ENCODE measurements around the gene HEBP2. TPM values are rescaled to one million over a fixed set of nuclear protein-coding genes. Genes with fewer than 3 reads are reported as not detected.

The HEBP2 gene
- total and polyA plus RNA-seq, 2 of the 4 experiments (the other 2 are of a cell fraction) = 3.9 to 6.1 TPM

- Histone ChIP-seq H3K4me2 (ENCODE audit: low read depth, low read length) (no peak overlapping the region), H4K91ac (ENCODE audit: insufficient read depth, low read depth, low read length) (no peak overlapping the region), H3K27me3 (ENCODE audit: control insufficient read depth, insufficient read depth, low read length) (peaks cover 13% of the 10 kb centered on the region), H3K56ac (ENCODE audit: extremely low read depth, insufficient read depth, low read length) (no peak overlapping the region), H2AK9ac (replicated peaks; ENCODE audit: low read depth, low read length, poor library complexity) (no peak overlapping the region), H2AFZ (replicated peaks; ENCODE audit: low read length, poor library complexity) (no peak overlapping the region), H2BK15ac (ENCODE audit: low read depth, low read length) (no peak overlapping the region), H4K5ac (ENCODE audit: low read depth, low read length) (no peak overlapping the region), H3K9me1 (ENCODE audit: insufficient read depth, low read length) (no peaks in the 10 kb centered on the region), H4K8ac (ENCODE audit: low read depth in 2 of 2, low read length in 2 of 2) (no peak overlapping the region), H2AK5ac (ENCODE audit: low read depth, low read length) (no peak overlapping the region), H3K36me3 (ENCODE audit: control insufficient read depth, insufficient read depth, low read length) (no peaks in the 10 kb centered on the region), H4K20me1 (ENCODE audit: insufficient read depth, low read length) (no peaks in the 10 kb centered on the region), H3K27ac (ENCODE audit: insufficient read depth, low read length) (no peak overlapping the region), H2BK120ac (ENCODE audit: low read depth, low read length) (no peak overlapping the region), H3K4ac (ENCODE audit: low read depth, low read length) (no peak overlapping the region), H3K79me1 (ENCODE audit: low read depth in 1 of 2, low read length in 2 of 2) (no peaks in the 10 kb centered on the region), H3K23ac (ENCODE audit: low read depth, low read length) (no peak overlapping the region), H2BK5ac (ENCODE audit: low read depth, low read length, poor library complexity, severe bottlenecking) (no peak overlapping the region), H3K9ac (ENCODE audit: low read depth, low read length) (no peak overlapping the region), H3K18ac (ENCODE audit: low read depth, low read length) (no peak overlapping the region), H3K4me1 (ENCODE audit: control insufficient read depth, insufficient read depth, low read length) (no peaks in the 10 kb centered on the region), H3K9me3 (ENCODE audit: control insufficient read depth, insufficient read depth, low read length) (no peaks in the 10 kb centered on the region), H2BK20ac (ENCODE audit: low read depth, low read length) (no peak overlapping the region), H3K14ac (replicated peaks; ENCODE audit: low read depth, low read length) (no peak overlapping the region), H3K4me3 (ENCODE audit: insufficient read depth, low read depth, low read length) (no peak overlapping the region)
- dilution Hi-C loops (cut with HindIII; ENCODE audit: low sequenced_read_pairs, unreplicated experiment) = no loop called here
- ChIA-PET CTCF (no interaction called here), POLR2A (ENCODE audit: unreplicated experiment) (no interaction called here)
- WGBS, 2 experiments (ENCODE audit: extremely low coverage in 2 of 2, insufficient read length in 1 of 2) = 92% methylated on average over 2 of the region's 8 CpGs; no CpG with 5 or more reads in 1 of the 2 experiments
- TF ChIP-seq RFX5 (IDR thresholded peaks at IDR 0.05; ENCODE audit: low read depth, low read length) (no peak), MXI1 (IDR thresholded peaks at IDR 0.05; ENCODE audit: borderline replicate concordance, low read depth, low read length) (no peak), POLR2A (IDR thresholded peaks at IDR 0.05; ENCODE audit: low read depth, low read length) (no peak), RAD21 (IDR thresholded peaks at IDR 0.05; ENCODE audit: low read length) (no peak), FOS (IDR thresholded peaks at IDR 0.05; ENCODE audit: low read depth, low read length) (no peak), BHLHE40 (IDR thresholded peaks at IDR 0.05; ENCODE audit: low read depth, low read length) (no peak), MAFK (IDR thresholded peaks at IDR 0.05; ENCODE audit: low read depth, low read length) (no peak), NFE2L2 (IDR thresholded peaks at IDR 0.05; ENCODE audit: low read depth, low read length) (no peak), MAZ (IDR thresholded peaks at IDR 0.05; ENCODE audit: borderline replicate concordance, low read depth, low read length) (no peak), CEBPB (IDR thresholded peaks at IDR 0.05; ENCODE audit: low read depth, low read length) (no peak), CHD1 (IDR thresholded peaks at IDR 0.05; ENCODE audit: low read depth, low read length) (no peak), SMC3 (IDR thresholded peaks at IDR 0.05; ENCODE audit: low read depth, low read length) (no peak), RCOR1 (IDR thresholded peaks at IDR 0.05; ENCODE audit: insufficient replicate concordance, low read length) (no peak)
- TF ChIP-seq, protein P1, sequence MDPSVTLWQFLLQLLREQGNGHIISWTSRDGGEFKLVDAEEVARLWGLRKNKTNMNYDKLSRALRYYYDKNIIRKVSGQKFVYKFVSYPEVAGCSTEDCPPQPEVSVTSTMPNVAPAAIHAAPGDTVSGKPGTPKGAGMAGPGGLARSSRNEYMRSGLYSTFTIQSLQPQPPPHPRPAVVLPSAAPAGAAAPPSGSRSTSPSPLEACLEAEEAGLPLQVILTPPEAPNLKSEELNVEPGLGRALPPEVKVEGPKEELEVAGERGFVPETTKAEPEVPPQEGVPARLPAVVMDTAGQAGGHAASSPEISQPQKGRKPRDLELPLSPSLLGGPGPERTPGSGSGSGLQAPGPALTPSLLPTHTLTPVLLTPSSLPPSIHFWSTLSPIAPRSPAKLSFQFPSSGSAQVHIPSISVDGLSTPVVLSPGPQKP (IDR thresholded peaks at IDR 0.05; ENCODE audit: borderline replicate concordance, low read depth, low read length) = no peak
- TF ChIP-seq, protein P2, sequence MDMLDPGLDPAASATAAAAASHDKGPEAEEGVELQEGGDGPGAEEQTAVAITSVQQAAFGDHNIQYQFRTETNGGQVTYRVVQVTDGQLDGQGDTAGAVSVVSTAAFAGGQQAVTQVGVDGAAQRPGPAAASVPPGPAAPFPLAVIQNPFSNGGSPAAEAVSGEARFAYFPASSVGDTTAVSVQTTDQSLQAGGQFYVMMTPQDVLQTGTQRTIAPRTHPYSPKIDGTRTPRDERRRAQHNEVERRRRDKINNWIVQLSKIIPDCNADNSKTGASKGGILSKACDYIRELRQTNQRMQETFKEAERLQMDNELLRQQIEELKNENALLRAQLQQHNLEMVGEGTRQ (IDR thresholded peaks at IDR 0.05; ENCODE audit: low read depth, low read length) = no peak
- TF ChIP-seq, protein P3, sequence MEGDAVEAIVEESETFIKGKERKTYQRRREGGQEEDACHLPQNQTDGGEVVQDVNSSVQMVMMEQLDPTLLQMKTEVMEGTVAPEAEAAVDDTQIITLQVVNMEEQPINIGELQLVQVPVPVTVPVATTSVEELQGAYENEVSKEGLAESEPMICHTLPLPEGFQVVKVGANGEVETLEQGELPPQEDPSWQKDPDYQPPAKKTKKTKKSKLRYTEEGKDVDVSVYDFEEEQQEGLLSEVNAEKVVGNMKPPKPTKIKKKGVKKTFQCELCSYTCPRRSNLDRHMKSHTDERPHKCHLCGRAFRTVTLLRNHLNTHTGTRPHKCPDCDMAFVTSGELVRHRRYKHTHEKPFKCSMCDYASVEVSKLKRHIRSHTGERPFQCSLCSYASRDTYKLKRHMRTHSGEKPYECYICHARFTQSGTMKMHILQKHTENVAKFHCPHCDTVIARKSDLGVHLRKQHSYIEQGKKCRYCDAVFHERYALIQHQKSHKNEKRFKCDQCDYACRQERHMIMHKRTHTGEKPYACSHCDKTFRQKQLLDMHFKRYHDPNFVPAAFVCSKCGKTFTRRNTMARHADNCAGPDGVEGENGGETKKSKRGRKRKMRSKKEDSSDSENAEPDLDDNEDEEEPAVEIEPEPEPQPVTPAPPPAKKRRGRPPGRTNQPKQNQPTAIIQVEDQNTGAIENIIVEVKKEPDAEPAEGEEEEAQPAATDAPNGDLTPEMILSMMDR (conservative IDR thresholded peaks at IDR 0.05; ENCODE audit: low read depth, low read length) = no peak
- intact Hi-C loops (cut with micrococcal nuclease) = no loop called here
- DNase-seq (no peak), ATAC-seq (ENCODE audit: low read depth) (no peak)
- in situ Hi-C loops (cut with MboI; ENCODE audit: low sequenced_read_pairs) = no loop called here
- no TSS peak for BruUV-seq (replicated peaks)
These were observed 16.2 kb upstream of the HEBP2 start for GRCh38 chr6:138387577-138388368.
